GM13977 (cell line): ENCODE measurements around the gene SLC7A10.

ENCODE experiments used
- DNase-seq: peaks from one replicate; pipeline ENCODE4 v3.0.0; 2012; ENCODE audit warnings: low spot score
- in situ Hi-C: fragments of 300-500 bp; cut with MboI; formaldehyde crosslinking; loops from one replicate; pipeline ENCODE4 v1.12.0; 2022; ENCODE audit warnings: low sequenced_read_pairs, low pct_unique_long_range_greater_than_20kb, mixed read lengths, inconsistent platforms; ENCODE audit not compliant: unreplicated experiment
- TF ChIP-seq, protein P1 (sequence below): IDR thresholded peaks from 2 replicates; pipeline ENCODE4 v1.5.1; 2012; ENCODE audit warnings: mild to moderate bottlenecking, control low read depth; ENCODE audit not compliant: insufficient read depth; ENCODE audit errors: extremely low read depth, missing control alignments

SLC7A10 gene

DNA sequence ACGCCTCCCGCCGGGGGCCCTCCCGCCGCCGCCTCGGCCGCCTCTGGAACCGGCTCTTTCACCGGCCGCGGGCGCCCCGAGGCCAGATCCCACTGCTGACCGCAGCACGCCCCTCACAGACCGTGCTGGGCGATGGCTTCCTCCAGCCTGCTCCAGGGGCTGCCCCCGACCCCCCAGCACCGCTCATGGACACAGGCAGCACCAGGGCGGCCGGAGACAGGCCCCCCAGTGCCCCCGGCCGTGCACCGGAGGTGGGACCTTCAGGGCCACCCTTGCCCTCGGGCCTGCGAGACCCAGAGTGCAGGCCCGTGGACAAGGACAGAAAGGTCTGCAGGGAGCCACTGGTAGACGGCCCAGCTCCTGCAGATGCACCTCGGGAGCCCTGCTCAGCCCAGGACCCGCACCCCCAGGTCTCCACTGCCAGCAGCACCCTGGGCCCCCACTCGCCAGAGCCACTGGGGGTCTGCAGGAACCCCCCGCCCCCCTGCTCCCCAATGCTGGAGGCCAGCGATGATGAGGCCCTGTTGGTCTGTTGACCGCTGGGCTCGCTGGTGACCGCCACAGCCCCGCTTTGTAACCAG is 18.5 kb downstream of the SLC7A10 start:
- no peak for DNase-seq
- TF ChIP-seq, protein P1, sequence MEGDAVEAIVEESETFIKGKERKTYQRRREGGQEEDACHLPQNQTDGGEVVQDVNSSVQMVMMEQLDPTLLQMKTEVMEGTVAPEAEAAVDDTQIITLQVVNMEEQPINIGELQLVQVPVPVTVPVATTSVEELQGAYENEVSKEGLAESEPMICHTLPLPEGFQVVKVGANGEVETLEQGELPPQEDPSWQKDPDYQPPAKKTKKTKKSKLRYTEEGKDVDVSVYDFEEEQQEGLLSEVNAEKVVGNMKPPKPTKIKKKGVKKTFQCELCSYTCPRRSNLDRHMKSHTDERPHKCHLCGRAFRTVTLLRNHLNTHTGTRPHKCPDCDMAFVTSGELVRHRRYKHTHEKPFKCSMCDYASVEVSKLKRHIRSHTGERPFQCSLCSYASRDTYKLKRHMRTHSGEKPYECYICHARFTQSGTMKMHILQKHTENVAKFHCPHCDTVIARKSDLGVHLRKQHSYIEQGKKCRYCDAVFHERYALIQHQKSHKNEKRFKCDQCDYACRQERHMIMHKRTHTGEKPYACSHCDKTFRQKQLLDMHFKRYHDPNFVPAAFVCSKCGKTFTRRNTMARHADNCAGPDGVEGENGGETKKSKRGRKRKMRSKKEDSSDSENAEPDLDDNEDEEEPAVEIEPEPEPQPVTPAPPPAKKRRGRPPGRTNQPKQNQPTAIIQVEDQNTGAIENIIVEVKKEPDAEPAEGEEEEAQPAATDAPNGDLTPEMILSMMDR: no peak
- in situ Hi-C loops: no loop called here

DNA sequence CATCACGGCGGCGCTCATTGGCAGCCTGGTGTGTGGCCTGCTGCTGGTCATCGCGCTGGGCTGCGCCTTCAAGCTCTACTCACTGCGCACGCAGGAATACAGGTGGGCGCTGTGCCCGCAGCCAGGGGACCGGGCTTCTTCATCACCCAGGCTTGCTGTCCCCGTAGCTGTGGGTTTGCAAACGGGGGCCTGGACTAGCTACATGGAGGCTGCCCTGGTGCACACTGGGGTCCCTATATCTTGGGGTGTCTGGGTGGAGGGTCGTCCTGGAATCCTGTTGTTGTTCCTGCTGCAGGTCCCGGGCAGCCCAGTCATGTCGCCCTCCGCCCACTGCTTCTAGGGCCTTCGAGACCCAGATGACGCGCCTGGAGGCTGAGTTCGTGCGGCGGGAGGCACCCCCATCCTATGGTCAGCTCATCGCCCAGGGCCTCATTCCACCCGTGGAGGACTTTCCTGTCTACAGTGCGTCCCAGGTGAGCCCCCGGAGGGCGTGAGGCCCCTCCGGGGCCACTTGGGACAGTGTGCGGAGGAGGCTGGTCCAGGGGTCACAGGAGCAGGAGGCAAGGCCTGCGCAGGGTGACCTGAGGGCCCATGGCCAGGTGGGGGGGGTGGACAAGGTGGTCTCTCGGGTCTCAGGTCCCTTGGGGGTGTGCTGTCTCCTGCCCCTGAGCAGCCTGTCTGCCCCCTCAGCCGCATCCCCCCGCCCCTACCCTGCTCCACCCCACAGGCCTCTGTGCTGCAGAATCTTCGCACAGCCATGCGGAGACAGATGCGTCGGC is 19.2 kb downstream of the SLC7A10 start:
- in situ Hi-C loops: no loop called here
- TF ChIP-seq, protein P1: no peak
- DNase-seq: no peak

DNA sequence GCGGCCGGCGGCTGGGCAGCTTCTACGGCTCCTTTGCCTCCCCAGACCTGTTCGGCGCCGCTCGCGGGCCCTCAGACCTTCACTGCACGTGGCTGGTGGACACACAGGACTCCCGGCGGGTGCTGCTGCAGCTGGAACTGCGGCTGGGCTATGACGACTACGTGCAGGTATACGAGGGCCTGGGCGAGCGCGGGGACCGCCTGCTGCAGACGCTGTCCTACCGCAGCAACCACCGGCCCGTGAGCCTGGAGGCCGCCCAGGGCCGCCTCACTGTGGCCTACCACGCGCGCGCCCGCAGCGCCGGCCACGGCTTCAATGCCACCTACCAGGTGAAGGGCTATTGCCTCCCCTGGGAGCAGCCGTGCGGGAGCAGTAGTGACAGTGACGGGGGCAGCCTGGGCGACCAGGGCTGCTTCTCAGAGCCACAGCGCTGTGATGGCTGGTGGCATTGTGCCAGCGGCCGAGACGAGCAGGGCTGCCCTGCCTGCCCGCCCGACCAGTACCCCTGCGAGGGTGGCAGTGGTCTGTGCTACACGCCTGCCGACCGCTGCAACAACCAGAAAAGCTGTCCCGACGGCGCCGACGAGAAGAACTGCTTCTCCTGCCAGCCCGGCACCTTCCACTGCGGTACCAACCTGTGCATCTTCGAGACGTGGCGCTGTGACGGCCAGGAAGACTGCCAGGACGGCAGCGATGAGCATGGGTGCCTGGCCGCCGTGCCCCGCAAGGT is 20.0 kb downstream of the SLC7A10 start:
- TF ChIP-seq, protein P1: no peak
- no peak for DNase-seq
- in situ Hi-C loops: no loop called here

- TF ChIP-seq, protein P1: no peak
- in situ Hi-C loops: no loop called here
- DNase-seq: no peak
These were observed 20.5 kb downstream of the SLC7A10 start for GRCh38 chr19:33205110-33205509.

- in situ Hi-C loops: no loop called here
- TF ChIP-seq, protein P1: no peak
- no peak for DNase-seq
These were observed 21.3 kb downstream of the SLC7A10 start for GRCh38 chr19:33204136-33204973.

- DNase-seq: no peak
- in situ Hi-C loops: no loop called here
These were observed 22.1 kb downstream of the SLC7A10 start for GRCh38 chr19:33203529-33203928.

More at GRCh38 chr19:33203529-33203928, 22.1 kb downstream of the SLC7A10 start:
- TF ChIP-seq, protein P1: no peak
